GM21360 (cell line): ENCODE measurements around the gene PTPRN2.
A peak's percentile ranks its signal among the peaks of the same experiment; 100 is the strongest.

ENCODE experiments used
- ATAC-seq: cut with Tn5 transposase; IDR thresholded peaks from one replicate; pipeline ENCODE4 v1.9.1; 2021; ENCODE audit warnings: mild to moderate bottlenecking, moderate library complexity; ENCODE audit not compliant: unreplicated experiment

The PTPRN2 gene

GRCh38 chr7:157585113-157585861 lies 1002.3 kb downstream of the PTPRN2 start:
- ATAC-seq = no peak

GRCh38 chr7:157584420-157584819 lies 1003.2 kb downstream of the PTPRN2 start:
- no peak for ATAC-seq

- ATAC-seq = no peak
Measured at GRCh38 chr7:157581740-157582139, 1005.9 kb downstream of the PTPRN2 start.

DNA sequence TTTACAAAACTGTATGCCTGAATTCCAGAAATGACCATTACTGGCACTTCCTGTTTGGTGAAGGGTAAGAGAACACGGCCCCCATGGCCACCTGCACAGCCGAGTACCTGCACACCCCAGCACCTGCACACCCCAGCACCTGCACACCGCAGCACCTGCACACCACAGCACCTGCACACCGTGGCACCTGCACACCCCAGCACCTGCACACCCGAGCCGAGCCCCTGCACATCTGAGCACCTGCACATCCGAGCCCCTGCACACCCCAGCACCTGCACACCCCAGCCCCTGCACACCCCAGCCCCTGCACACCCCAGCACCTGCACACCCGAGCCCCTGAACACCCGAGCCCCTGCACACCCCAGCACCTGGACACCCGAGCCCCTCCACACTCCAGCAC lies 1007.3 kb downstream of the PTPRN2 start:
- no peak for ATAC-seq

GRCh38 chr7:157579425-157579824 lies 1008.2 kb downstream of the PTPRN2 start:
- ATAC-seq = no peak

DNA sequence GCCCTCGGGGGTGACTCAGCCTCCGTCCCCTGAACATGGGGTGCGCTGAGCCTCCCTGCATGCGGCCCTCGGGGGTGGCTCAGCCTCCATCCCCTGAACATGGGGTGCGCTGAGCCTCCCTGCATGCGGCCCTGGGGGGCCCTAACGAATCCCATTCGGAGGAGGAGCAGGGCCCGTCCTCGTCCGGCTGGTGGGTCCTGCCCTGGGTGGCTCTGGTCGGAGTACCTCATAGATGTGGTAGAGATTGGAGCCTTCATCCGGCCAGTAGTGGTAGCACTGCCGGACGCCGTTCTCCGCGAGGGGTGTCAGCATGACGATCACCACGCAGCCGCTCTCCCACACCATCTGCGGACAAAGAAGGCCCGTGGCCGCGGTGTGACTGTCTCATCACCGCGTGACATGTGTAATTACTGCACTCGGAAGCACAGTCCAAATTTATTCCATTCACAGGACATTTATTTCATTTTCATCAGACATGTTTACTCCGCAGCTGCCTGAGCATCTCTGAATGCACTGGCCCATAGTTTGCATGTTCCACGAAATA lies 1009.8 kb downstream of the PTPRN2 start:
- ATAC-seq = no peak

DNA sequence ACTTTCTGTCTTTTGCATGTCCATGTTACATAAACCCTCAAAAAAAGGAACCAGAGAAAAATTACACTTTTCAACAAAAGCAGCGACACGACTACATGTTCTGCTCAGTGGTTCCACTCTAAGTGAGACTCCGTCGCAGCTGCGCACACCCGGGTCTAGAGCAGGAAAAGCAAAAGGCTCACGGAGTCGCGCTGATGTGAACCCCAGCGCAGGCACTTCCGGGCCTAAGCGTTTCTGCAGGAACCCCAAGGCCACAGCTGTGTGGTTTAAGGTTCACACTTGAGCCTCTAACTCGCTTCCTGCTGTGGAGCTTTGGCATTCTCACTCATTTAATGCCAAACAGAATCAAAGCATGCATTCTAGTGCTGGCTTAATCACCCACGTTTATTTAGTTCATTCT lies 1010.6 kb downstream of the PTPRN2 start:
- no peak for ATAC-seq

DNA sequence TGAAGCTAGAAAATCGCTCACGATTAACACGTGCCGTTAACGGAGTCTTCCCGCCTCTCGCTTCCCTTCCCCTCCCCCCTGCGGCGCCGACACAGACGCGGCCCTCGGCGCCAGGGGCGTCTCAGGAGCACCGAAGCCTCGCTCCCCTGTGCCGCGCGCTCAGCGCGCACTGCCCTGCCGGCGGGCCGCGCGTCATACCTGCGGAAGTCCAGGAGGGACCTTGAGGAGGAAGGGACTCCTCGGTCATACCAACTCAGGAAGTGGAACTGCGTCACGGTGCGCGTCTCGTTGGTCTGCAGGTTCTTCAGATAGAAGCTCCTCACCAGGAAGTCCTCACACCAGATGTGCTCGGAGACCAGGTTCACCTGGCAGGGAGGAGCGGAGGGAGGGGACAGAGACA lies 1011.2 kb downstream of the PTPRN2 start:
- ATAC-seq = no peak

GRCh38 chr7:157575777-157576176 lies 1011.8 kb downstream of the PTPRN2 start:
- ATAC-seq = no peak

DNA sequence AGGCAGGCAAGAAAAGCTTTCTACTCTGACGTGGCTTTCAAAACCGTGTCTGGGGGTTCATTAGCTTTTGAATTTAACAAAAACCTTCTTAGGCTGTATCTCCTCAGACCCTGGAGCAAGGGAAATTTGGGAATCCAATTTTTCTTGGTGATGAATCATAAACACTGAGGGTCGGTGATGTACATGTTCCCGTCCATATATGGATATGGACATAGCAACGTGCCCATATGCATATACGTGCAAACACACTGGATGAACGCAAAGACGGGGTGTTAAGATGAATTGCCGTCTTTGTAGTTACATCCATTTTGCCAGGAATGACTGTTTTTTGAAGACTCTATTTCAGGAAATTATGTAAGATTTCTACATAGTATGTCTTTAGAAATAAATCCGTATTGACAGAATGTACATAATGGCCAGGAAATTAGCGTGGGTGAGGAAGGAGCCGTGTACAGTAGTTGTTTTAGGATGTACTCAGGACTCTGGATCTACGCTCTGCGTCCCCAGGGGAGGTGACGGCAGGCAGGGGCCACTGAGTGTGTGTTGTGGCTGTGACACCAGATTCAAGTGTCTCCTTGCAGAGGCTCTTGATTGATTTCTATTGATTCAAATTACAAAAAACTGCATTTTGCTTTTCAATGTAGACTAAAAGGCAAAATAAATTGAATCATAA lies 1012.6 kb downstream of the PTPRN2 start:
- no peak for ATAC-seq

GRCh38 chr7:157574120-157574825 lies 1013.4 kb downstream of the PTPRN2 start:
- no peak for ATAC-seq

- ATAC-seq = no peak
Measured at GRCh38 chr7:157573244-157573643, 1014.4 kb downstream of the PTPRN2 start.

GRCh38 chr7:157572622-157573021 lies 1015.0 kb downstream of the PTPRN2 start:
- ATAC-seq = no peak

DNA sequence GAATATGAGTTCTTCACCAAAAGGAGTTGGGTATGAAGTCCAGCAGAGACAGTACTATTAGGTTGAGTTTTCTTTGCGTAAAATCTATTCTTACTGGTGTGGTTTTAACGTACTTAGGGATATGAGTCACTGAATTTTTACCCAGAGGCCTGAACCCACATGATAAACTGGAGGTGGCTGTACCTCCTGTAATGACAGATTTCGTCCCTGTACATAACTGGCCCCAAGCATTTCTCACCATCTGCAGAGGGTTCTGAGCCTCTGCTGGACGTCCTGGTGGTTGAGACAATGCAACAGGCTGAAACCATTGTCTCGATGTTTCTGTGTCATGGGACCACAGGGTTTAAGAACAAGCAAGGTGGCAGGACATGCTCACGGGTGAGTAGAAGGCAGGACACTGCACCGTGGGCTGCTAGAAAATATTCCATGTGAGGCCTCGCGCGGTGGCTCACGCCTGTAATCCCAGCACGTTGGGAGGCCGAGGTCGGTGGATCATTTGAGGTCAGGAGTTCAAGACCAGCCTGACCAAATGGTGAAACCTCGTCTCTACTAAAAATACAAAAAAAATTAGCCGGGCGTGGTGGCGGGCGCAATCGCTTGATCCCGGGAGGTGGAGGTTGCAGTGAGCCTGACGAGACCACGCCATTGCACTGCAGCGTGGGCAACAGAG lies 1017.0 kb downstream of the PTPRN2 start:
- ATAC-seq = no peak

DNA sequence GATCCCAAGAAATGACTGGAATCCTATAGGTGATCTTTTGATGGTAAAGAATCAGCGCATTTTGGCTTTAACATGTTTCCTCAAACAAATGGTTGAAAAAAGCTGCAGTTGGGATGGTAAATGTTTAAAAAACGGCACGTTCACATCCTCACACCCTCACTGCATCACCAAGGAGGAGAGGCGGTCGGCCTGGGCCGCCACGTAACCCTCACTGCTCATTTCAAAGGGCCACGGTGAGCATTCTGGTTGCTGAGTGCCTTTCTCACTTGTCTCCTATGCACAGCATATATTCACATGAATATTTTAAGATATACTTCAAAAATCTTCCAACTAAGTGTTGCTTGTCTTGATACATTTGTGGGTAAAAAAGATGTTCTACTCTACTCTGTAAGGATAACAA lies 1017.7 kb downstream of the PTPRN2 start:
- ATAC-seq = no peak

GRCh38 chr7:157568770-157569584 lies 1018.6 kb downstream of the PTPRN2 start:
- peak; percentile 82 for ATAC-seq

DNA sequence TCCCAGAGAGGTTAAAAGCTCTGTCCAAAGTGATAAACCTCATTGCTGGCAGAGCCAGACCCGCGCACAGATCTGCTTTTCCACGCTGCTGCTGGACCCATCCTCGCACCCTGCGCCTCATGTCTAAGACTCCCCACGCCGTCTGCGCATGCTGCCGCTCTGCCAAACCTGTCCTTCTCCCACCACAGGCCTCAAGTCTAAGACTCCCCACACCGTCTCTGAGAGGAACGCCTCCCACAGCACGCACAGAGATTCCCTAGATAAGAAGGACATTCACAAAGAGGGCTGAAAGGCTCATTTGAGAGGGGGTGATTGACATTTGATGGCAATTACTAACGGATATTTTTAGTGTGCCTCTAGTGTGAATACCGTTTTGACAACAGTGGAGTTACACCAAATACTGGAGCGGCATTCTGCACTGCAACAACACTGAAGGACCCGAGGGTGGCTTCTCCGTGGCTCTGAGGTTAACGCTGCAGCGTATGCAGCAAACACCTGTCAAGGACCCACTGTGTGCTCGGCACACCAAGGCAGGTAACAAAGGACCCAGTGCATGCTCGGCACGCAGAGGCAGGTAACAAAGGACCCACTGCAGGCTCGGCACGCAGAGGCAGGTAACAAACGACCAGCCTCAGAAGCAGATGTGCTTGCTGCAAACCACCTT lies 1019.4 kb downstream of the PTPRN2 start:
- ATAC-seq = no peak

- ATAC-seq = no peak
Measured at GRCh38 chr7:157567666-157568065, 1020.0 kb downstream of the PTPRN2 start.

GRCh38 chr7:157566631-157567006 lies 1021.0 kb downstream of the PTPRN2 start:
- ATAC-seq = no peak
